CD14-positive monocyte (primary cell): ENCODE data around the gene HTR2B. TPM values are rescaled to one million over a fixed set of nuclear protein-coding genes. Genes with fewer than 3 reads are reported as not detected.
A peak's percentile ranks its signal among the peaks of the same experiment; 100 is the strongest.

Experiments
- DNase-seq, 3 donors: peaks; one replicate each; pipeline ENCODE4 v3.0.0-alpha.2; 2011 to 2022
- H2AFZ ChIP-seq: 2 replicates; pipeline ENCODE4 v1.6.0; 2012; ENCODE audit warnings: mild to moderate bottlenecking, low read depth, low read length, inconsistent platforms; ENCODE audit not compliant: insufficient read depth, poor library complexity, severe bottlenecking
- H3K27ac ChIP-seq, 2 donors: 1 replicate in 1 of 2; 2 replicates in 1 of 2; pipeline ENCODE4 v1.5.1; 2012 to 2013; ENCODE audit warnings: low read length in 2 of 2, control low read depth in 1 of 2, inconsistent platforms in 1 of 2, low read depth in 1 of 2, mild to moderate bottlenecking in 1 of 2
- H3K27me3 ChIP-seq, 2 donors: one replicate each; pipeline versions ENCODE4 v1.6.0 to v1.6.1; 2011 to 2013; ENCODE audit warnings: low read length in 2 of 2; ENCODE audit not compliant: control insufficient read depth in 2 of 2, insufficient read depth in 2 of 2
- H3K36me3 ChIP-seq, 2 donors: replicated peaks in 1 of 2; 1 replicate in 1 of 2; 2 replicates in 1 of 2; pipeline versions ENCODE4 v1.5.1 to v1.6.1; 2012 to 2013; ENCODE audit warnings: low read length in 2 of 2, control low read depth in 1 of 2, inconsistent platforms in 1 of 2, mild to moderate bottlenecking in 1 of 2; ENCODE audit not compliant: insufficient read depth in 2 of 2, control insufficient read depth in 1 of 2
- H3K4me1 ChIP-seq, 2 donors: 1 replicate in 1 of 2; 2 replicates in 1 of 2; pipeline versions ENCODE4 v1.5.1 to v1.6.1; 2012 to 2013; ENCODE audit warnings: low read length in 2 of 2, control low read depth in 1 of 2, inconsistent platforms in 1 of 2, mild to moderate bottlenecking in 1 of 2, moderate library complexity in 1 of 2; ENCODE audit not compliant: insufficient read depth in 2 of 2, control insufficient read depth in 1 of 2
- H3K4me2 ChIP-seq: replicated peaks from 2 replicates; pipeline ENCODE3; 2012; ENCODE audit warnings: low read length, moderate library complexity, mild to moderate bottlenecking; ENCODE audit not compliant: poor library complexity, severe bottlenecking; ENCODE audit errors: extremely low read depth
- H3K4me3 ChIP-seq, 3 experiments: fragments of 200-600 bp in 1 of 3; sonication (generic) in 1 of 3; replicated peaks in 1 of 3; 1 replicate in 2 of 3; 2 replicates in 1 of 3; pipeline ENCODE4 v1.5.1; 2011 to 2013; ENCODE audit warnings: low read length in 3 of 3, mild to moderate bottlenecking in 3 of 3, control low read depth in 2 of 3, low read depth in 2 of 3, inconsistent platforms in 1 of 3, moderate library complexity in 1 of 3
- H3K79me2 ChIP-seq: 2 replicates; pipeline ENCODE4 v1.6.0; 2012; ENCODE audit warnings: mild to moderate bottlenecking, control low read depth, inconsistent platforms, low read length, moderate library complexity; ENCODE audit not compliant: insufficient read depth
- H3K9ac ChIP-seq: 2 replicates; pipeline ENCODE4 v1.6.0; 2017; ENCODE audit warnings: low read length, mild to moderate bottlenecking; ENCODE audit not compliant: insufficient read depth, poor library complexity, severe bottlenecking
- H3K9me3 ChIP-seq, 2 donors: replicated peaks in 1 of 2; 1 replicate in 1 of 2; 2 replicates in 1 of 2; pipeline versions ENCODE4 v1.5.1 to v1.6.1; 2012 to 2013; ENCODE audit warnings: low read length in 2 of 2, control low read depth in 1 of 2; ENCODE audit not compliant: control insufficient read depth in 1 of 2, insufficient read depth in 1 of 2
- H4K20me1 ChIP-seq: 2 replicates; pipeline ENCODE4 v1.6.0; 2012; ENCODE audit warnings: mild to moderate bottlenecking, low read length, control low read depth, moderate library complexity; ENCODE audit not compliant: insufficient read depth
- H3K27ac Mint-ChIP-seq, 7 donors: one replicate each; pipeline ENCODE4 v1.8.0; 2020; ENCODE audit warnings: mild to moderate bottlenecking in 7 of 7, mixed read lengths in 7 of 7, moderate library complexity in 6 of 7, inconsistent platforms in 2 of 7
- H3K27me3 Mint-ChIP-seq, 3 donors: one replicate each; pipeline ENCODE4 v1.8.0; 2021 to 2022; ENCODE audit warnings: low read depth in 3 of 3, mild to moderate bottlenecking in 3 of 3, mixed read lengths in 3 of 3, moderate library complexity in 3 of 3, inconsistent platforms in 1 of 3
- H3K36me3 Mint-ChIP-seq, 2 donors: one replicate each; pipeline ENCODE4 v1.8.0; 2020; ENCODE audit warnings: mixed read lengths in 2 of 2, inconsistent platforms in 1 of 2, mild to moderate bottlenecking in 1 of 2
- H3K4me1 Mint-ChIP-seq: one replicate; pipeline ENCODE4 v1.8.0; 2020; ENCODE audit warnings: mild to moderate bottlenecking, mixed read lengths
- H3K4me3 Mint-ChIP-seq, 2 donors: one replicate each; pipeline ENCODE4 v1.8.0; 2020; ENCODE audit warnings: mild to moderate bottlenecking in 2 of 2, mixed read lengths in 2 of 2, moderate library complexity in 1 of 2
- H3K9me3 Mint-ChIP-seq, 7 donors: one replicate each; pipeline ENCODE4 v1.8.0; 2020 to 2022; ENCODE audit warnings: mixed read lengths in 7 of 7, mild to moderate bottlenecking in 6 of 7, moderate library complexity in 6 of 7, inconsistent platforms in 2 of 7
- WGBS: methylation state at CpG from one replicate; pipeline ENCODE4 v1.1.5; 2013; ENCODE audit warnings: missing lambda C conversion rate; ENCODE audit not compliant: insufficient coverage; 5-methylcytosine and 5-hydroxymethylcytosine counted together
- intact Hi-C, 2 donors: fragments of 100-400 bp; cut with micrococcal nuclease; formaldehyde crosslinking; loops; one replicate each; pipeline versions ENCODE4 v1.15.0 to v1.15.1; 2023
- polyA plus RNA-seq, 3 donors: library from polyadenylated mRNA; depleted of rRNA in 1 of 3; unstranded in 2 of 3; stranded (reverse) in 1 of 3; fragments of 300-500 nt in 2 of 3; fragments of >200 nt in 1 of 3; fragmentation: Illumina TruSeq in 2 of 3; gene quantifications; 1 replicate in 2 of 3; 2 replicates in 1 of 3; pipeline ENCODE4 v1.2.3, GENCODE V29; 2012 to 2021
- TF ChIP-seq, protein P1 (sequence below): fragments of 200-600 bp; IDR thresholded peaks from one replicate; pipeline ENCODE4 v1.8.0; 2022; ENCODE audit warnings: antibody characterized with exemption, mild to moderate bottlenecking

HTR2B gene
- polyA plus RNA-seq, 3 donors, result not detected

DNA sequence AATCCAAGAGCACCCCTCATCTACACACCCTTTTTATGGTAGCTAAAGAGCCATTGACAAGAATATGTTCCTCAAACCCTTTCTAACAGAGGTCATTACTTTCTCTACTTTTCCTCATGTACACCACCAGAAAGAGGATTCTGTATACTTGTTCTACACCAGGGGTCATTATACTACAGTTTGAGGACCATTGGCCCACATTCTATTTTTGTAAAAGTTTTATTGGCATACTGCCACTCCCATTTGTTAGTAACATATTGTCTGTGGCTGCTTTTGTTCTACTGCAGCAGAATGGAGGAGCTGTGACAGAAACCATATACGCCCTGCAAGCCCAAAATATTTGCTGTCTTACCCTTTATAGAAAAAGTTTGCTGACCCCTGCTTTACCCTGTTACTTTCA lies 14.3 kb downstream of the HTR2B start:
- Histone ChIP-seq H3K4me2 (no peak overlapping the region), H3K79me2 (no peaks in the 10 kb centered on the region), H3K4me1 (no peaks in the 10 kb centered on the region), H3K27ac (no peak overlapping the region), H3K27me3 (no peaks in the 10 kb centered on the region), H3K36me3 (peaks cover 41 to 98% of the 10 kb centered on the region in 2 donors), H3K4me3 (no peak overlapping the region), H4K20me1 (no peaks in the 10 kb centered on the region), H3K9ac (no peak overlapping the region), H2AFZ (no peak overlapping the region), H3K9me3 (no peaks in the 10 kb centered on the region)
- peaks cover 66 to 78% of the 10 kb centered on the region in 2 donors for H3K36me3 Mint-ChIP-seq
- no peaks in the 10 kb centered on the region for H3K27me3 Mint-ChIP-seq
- TF ChIP-seq, protein P1, sequence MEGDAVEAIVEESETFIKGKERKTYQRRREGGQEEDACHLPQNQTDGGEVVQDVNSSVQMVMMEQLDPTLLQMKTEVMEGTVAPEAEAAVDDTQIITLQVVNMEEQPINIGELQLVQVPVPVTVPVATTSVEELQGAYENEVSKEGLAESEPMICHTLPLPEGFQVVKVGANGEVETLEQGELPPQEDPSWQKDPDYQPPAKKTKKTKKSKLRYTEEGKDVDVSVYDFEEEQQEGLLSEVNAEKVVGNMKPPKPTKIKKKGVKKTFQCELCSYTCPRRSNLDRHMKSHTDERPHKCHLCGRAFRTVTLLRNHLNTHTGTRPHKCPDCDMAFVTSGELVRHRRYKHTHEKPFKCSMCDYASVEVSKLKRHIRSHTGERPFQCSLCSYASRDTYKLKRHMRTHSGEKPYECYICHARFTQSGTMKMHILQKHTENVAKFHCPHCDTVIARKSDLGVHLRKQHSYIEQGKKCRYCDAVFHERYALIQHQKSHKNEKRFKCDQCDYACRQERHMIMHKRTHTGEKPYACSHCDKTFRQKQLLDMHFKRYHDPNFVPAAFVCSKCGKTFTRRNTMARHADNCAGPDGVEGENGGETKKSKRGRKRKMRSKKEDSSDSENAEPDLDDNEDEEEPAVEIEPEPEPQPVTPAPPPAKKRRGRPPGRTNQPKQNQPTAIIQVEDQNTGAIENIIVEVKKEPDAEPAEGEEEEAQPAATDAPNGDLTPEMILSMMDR, result no peak
- no peak overlapping the region for H3K4me3 Mint-ChIP-seq
- no peak overlapping the region for H3K27ac Mint-ChIP-seq
- no peaks in the 10 kb centered on the region for H3K4me1 Mint-ChIP-seq
- DNase-seq, result no peak
- WGBS, result 83% methylated on average over 1 of the region's 1 CpG
- no peaks in the 10 kb centered on the region for H3K9me3 Mint-ChIP-seq
- intact Hi-C loops, result no loop called here

DNA sequence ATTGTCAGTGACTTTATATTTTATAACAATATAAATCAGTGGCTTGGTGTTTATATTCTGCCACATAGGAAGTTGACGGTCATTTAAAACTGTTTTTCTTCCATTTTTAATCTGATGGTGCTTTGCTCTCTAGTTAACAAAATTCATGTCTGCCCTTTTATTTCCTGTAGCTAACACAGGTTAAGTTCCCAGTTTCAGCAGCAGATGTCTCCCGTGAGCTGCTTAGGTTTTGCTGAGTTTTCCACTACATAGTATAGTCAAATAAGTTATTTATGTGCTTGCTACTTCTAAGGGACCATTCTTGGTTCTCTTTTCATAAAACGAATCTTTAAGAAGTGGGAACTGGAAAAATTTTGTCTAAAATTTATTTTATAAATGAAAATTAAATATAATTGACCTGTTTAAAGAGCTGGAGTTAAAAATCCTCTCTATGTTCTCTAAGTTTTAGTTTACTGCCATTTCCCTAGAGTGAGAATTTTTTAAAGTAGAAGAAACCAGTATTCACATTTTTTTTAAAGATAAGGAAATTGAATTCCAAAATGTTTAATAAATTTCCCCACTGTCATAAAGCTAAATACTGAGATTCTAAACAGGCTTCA lies 20.6 kb downstream of the HTR2B start:
- Histone ChIP-seq H3K9ac (no peak overlapping the region), H3K27me3 (no peaks in the 10 kb centered on the region), H3K9me3 (peaks cover 8 to 11% of the 10 kb centered on the region in 2 donors), H3K4me1 (no peaks in the 10 kb centered on the region), H3K4me2 (no peak overlapping the region), H3K4me3 (no peak overlapping the region), H3K27ac (no peak overlapping the region), H3K36me3 (peaks cover 38 to 79% of the 10 kb centered on the region in 2 donors), H2AFZ (no peak overlapping the region), H3K79me2 (no peaks in the 10 kb centered on the region), H4K20me1 (no peaks in the 10 kb centered on the region)
- TF ChIP-seq, protein P1, result peak; percentile 78
- Mint-ChIP-seq H3K36me3 (peaks cover 37 to 62% of the 10 kb centered on the region in 2 donors), H3K27me3 (peaks cover 0 to 2% (median 0%) of the 10 kb centered on the region in 3 donors), H3K27ac (no peak overlapping the region), H3K4me1 (no peaks in the 10 kb centered on the region), H3K9me3 (peaks cover 8 to 12% (median 10%) of the 10 kb centered on the region in 7 donors), H3K4me3 (no peak overlapping the region)
- WGBS, result no CpG with 5 or more reads among the region's 3 CpGs
- peak; percentile 3 to 30 (median 27) for DNase-seq
- intact Hi-C loops, result loop anchor here (5.0 to 10.0 kb wide), 2 partner anchors 348 to 351 kb away; no protein-coding TSS in a partner anchor
